ENCODE data around the gene RBKS. TPM values are rescaled to one million over a fixed set of nuclear protein-coding genes. Genes with fewer than 3 reads are reported as not detected.

Gene RBKS
- total RNA-seq, 4 donors from 2014 or later = 6.9 to 10.6 (median 8.1) TPM

GRCh38 chr2:27810455-27810854 is 79.7 kb downstream of the RBKS start:
- no peaks in the 10 kb centered on the region for H3K9me3 ChIP-seq
- no peak for TF ChIP-seq CTCF (IDR thresholded peaks at IDR 0.05)
- TF ChIP-seq POLR2A (IDR thresholded peaks at IDR 0.05) = no peak
- H3K27me3 ChIP-seq = no peaks in the 10 kb centered on the region
- H3K4me1 ChIP-seq = peaks cover 0 to 6% of the 10 kb centered on the region in 2 donors
- H3K27ac ChIP-seq = no peak overlapping the region
- WGBS, 2 donors = 92 to 94% methylated on average over 3 of the region's 3 CpGs
- H3K36me3 ChIP-seq = no peaks in the 10 kb centered on the region
- H3K4me3 ChIP-seq (replicated peaks in 1 of 3) = no peak overlapping the region
- no peak for DNase-seq
- intact Hi-C loops (cut with DNase I) = no loop called here

- no peak overlapping the region for H3K4me3 ChIP-seq (replicated peaks in 1 of 3)
- no peaks in the 10 kb centered on the region for H3K9me3 ChIP-seq
- no peaks in the 10 kb centered on the region for H3K36me3 ChIP-seq
- no peak for TF ChIP-seq POLR2A (IDR thresholded peaks at IDR 0.05)
- no peak for TF ChIP-seq CTCF (IDR thresholded peaks at IDR 0.05)
- intact Hi-C loops (cut with DNase I) = no loop called here
- peaks cover 0 to 6% of the 10 kb centered on the region in 2 donors for H3K4me1 ChIP-seq
- H3K27ac ChIP-seq = no peak overlapping the region
- DNase-seq = no peak
- H3K27me3 ChIP-seq = no peaks in the 10 kb centered on the region
- WGBS, 2 donors = 81 to 83% methylated on average over 3 of the region's 3 CpGs
Observed at GRCh38 chr2:27809761-27810241, 80.4 kb downstream of the RBKS start.

GRCh38 chr2:27808984-27809383 is 81.2 kb downstream of the RBKS start:
- Histone ChIP-seq H3K36me3 (no peaks in the 10 kb centered on the region), H3K27me3 (no peaks in the 10 kb centered on the region), H3K9me3 (no peaks in the 10 kb centered on the region), H3K4me1 (peaks cover 0 to 6% of the 10 kb centered on the region in 2 donors), H3K4me3 (replicated peaks in 1 of 3) (no peak overlapping the region), H3K27ac (no peak overlapping the region)
- DNase-seq = no peak
- 96 to 97% methylated on average over 3 of the region's 3 CpGs for WGBS, 2 donors
- intact Hi-C loops (cut with DNase I) = no loop called here
- TF ChIP-seq POLR2A (IDR thresholded peaks at IDR 0.05) (no peak), CTCF (IDR thresholded peaks at IDR 0.05) (no peak)

GRCh38 chr2:27808418-27808817 is 81.8 kb downstream of the RBKS start:
- Histone ChIP-seq H3K27ac (no peak overlapping the region), H3K9me3 (no peaks in the 10 kb centered on the region), H3K36me3 (no peaks in the 10 kb centered on the region), H3K27me3 (no peaks in the 10 kb centered on the region), H3K4me3 (replicated peaks in 1 of 3) (no peak overlapping the region), H3K4me1 (peaks cover 0 to 6% of the 10 kb centered on the region in 2 donors)
- TF ChIP-seq POLR2A (IDR thresholded peaks at IDR 0.05) (no peak), CTCF (IDR thresholded peaks at IDR 0.05) (no peak)
- DNase-seq = no peak
- intact Hi-C loops (cut with DNase I) = no loop called here
- WGBS, 2 donors = 84 to 93% methylated on average over 2 of the region's 2 CpGs

GRCh38 chr2:27807476-27807875 is 82.7 kb downstream of the RBKS start:
- TF ChIP-seq POLR2A (IDR thresholded peaks at IDR 0.05) (no peak), CTCF (IDR thresholded peaks at IDR 0.05) (peak in 3 of 6 experiments; percentile 21 to 42 (median 39))
- no peaks in the 10 kb centered on the region for H3K27me3 ChIP-seq
- no peak overlapping the region for H3K4me3 ChIP-seq (replicated peaks in 1 of 3)
- peaks cover 0 to 6% of the 10 kb centered on the region in 2 donors for H3K4me1 ChIP-seq
- no peak overlapping the region for H3K27ac ChIP-seq
- no peaks in the 10 kb centered on the region for H3K9me3 ChIP-seq
- peak; percentile 20 to 24 for DNase-seq
- no peaks in the 10 kb centered on the region for H3K36me3 ChIP-seq
- 78 to 83% methylated on average over 4 of the region's 4 CpGs for WGBS, 2 donors
- intact Hi-C loops (cut with DNase I) = no loop called here

All from thyroid gland (tissue), 4 donors.